ENCODE measurements around the gene COG7.
"Not testable (repeated sequence)": the region's sequence is repeated elsewhere in the genome, so short reads cannot be mapped to it uniquely, and the experiment has no call there.

COG7 gene

GRCh38 chr16:23385441-23385840 lies 67.5 kb downstream of the COG7 start:
- Histone ChIP-seq H3K4me1 (ENCODE audit: control insufficient read depth, insufficient read depth, low read length, poor library complexity, severe bottlenecking) (no peaks in the 10 kb centered on the region), H3K4me3 (ENCODE audit: extremely low read depth, insufficient read depth, low read length, poor library complexity, severe bottlenecking) (no peak overlapping the region), H3K27ac (ENCODE audit: low read depth, low read length, severe bottlenecking) (no peak overlapping the region), H3K9me3 (ENCODE audit: control insufficient read depth, low read length) (no peaks in the 10 kb centered on the region), H3K36me3 (ENCODE audit: control insufficient read depth, insufficient read depth, low read length) (peaks cover 13% of the 10 kb centered on the region)
- WGBS, 2 experiments (ENCODE audit: insufficient coverage in 2 of 2), result 88 to 96% methylated on average over 13 to 15 of the region's 15 CpGs

GRCh38 chr16:23384878-23385277 lies 68.1 kb downstream of the COG7 start:
- Histone ChIP-seq H3K4me3 (ENCODE audit: extremely low read depth, insufficient read depth, low read length, poor library complexity, severe bottlenecking) (no peak overlapping the region), H3K36me3 (ENCODE audit: control insufficient read depth, insufficient read depth, low read length) (peaks cover 11% of the 10 kb centered on the region), H3K9me3 (ENCODE audit: control insufficient read depth, low read length) (no peaks in the 10 kb centered on the region), H3K4me1 (ENCODE audit: control insufficient read depth, insufficient read depth, low read length, poor library complexity, severe bottlenecking) (no peaks in the 10 kb centered on the region), H3K27ac (ENCODE audit: low read depth, low read length, severe bottlenecking) (no peak overlapping the region)
- 93 to 98% methylated on average over 7 to 8 of the region's 10 CpGs for WGBS, 2 experiments (ENCODE audit: insufficient coverage in 2 of 2)

GRCh38 chr16:23383881-23384280 lies 69.1 kb downstream of the COG7 start:
- H3K36me3 ChIP-seq (ENCODE audit: control insufficient read depth, insufficient read depth, low read length), result peaks cover 4% of the 10 kb centered on the region
- no peak overlapping the region for H3K4me3 ChIP-seq (ENCODE audit: extremely low read depth, insufficient read depth, low read length, poor library complexity, severe bottlenecking)
- H3K4me1 ChIP-seq (ENCODE audit: control insufficient read depth, insufficient read depth, low read length, poor library complexity, severe bottlenecking), result no peaks in the 10 kb centered on the region
- WGBS, 2 experiments (ENCODE audit: insufficient coverage in 2 of 2), result 76 to 93% methylated on average over 3 of the region's 3 CpGs
- no peak overlapping the region for H3K27ac ChIP-seq (ENCODE audit: low read depth, low read length, severe bottlenecking)
- H3K9me3 ChIP-seq (ENCODE audit: control insufficient read depth, low read length), result no peaks in the 10 kb centered on the region

- no peak overlapping the region for H3K27ac ChIP-seq (ENCODE audit: low read depth, low read length, severe bottlenecking)
- 81 to 100% methylated on average over 1 to 6 of the region's 6 CpGs for WGBS, 2 experiments (ENCODE audit: insufficient coverage in 2 of 2)
- no peaks in the 10 kb centered on the region for H3K36me3 ChIP-seq (ENCODE audit: control insufficient read depth, insufficient read depth, low read length)
- H3K4me1 ChIP-seq (ENCODE audit: control insufficient read depth, insufficient read depth, low read length, poor library complexity, severe bottlenecking), result no peaks in the 10 kb centered on the region
- no peak overlapping the region for H3K4me3 ChIP-seq (ENCODE audit: extremely low read depth, insufficient read depth, low read length, poor library complexity, severe bottlenecking)
- H3K9me3 ChIP-seq (ENCODE audit: control insufficient read depth, low read length), result no peaks in the 10 kb centered on the region
Observed at GRCh38 chr16:23382279-23382678, 70.7 kb downstream of the COG7 start.

GRCh38 chr16:23381702-23382101 lies 71.3 kb downstream of the COG7 start:
- H3K4me3 ChIP-seq (ENCODE audit: extremely low read depth, insufficient read depth, low read length, poor library complexity, severe bottlenecking); H3K36me3 ChIP-seq (ENCODE audit: control insufficient read depth, insufficient read depth, low read length); H3K27ac ChIP-seq (ENCODE audit: low read depth, low read length, severe bottlenecking); H3K4me1 ChIP-seq (ENCODE audit: control insufficient read depth, insufficient read depth, low read length, poor library complexity, severe bottlenecking); H3K9me3 ChIP-seq (ENCODE audit: control insufficient read depth, low read length): not testable (repeated sequence)
- 84 to 93% methylated on average over 6 to 7 of the region's 9 CpGs for WGBS, 2 experiments (ENCODE audit: insufficient coverage in 2 of 2)

GRCh38 chr16:23380501-23380951 lies 72.5 kb downstream of the COG7 start:
- 87 to 94% methylated on average over 17 to 20 of the region's 20 CpGs for WGBS, 2 experiments (ENCODE audit: insufficient coverage in 2 of 2)
- Histone ChIP-seq H3K36me3 (ENCODE audit: control insufficient read depth, insufficient read depth, low read length) (no peaks in the 10 kb centered on the region), H3K27ac (ENCODE audit: low read depth, low read length, severe bottlenecking) (no peak overlapping the region)

GRCh38 chr16:23379707-23380106 lies 73.3 kb downstream of the COG7 start:
- H3K4me3 ChIP-seq (ENCODE audit: extremely low read depth, insufficient read depth, low read length, poor library complexity, severe bottlenecking), result no peak overlapping the region
- H3K27ac ChIP-seq (ENCODE audit: low read depth, low read length, severe bottlenecking), result no peak overlapping the region
- 88 to 89% methylated on average over 6 to 7 of the region's 10 CpGs for WGBS, 2 experiments (ENCODE audit: insufficient coverage in 2 of 2)
- H3K9me3 ChIP-seq (ENCODE audit: control insufficient read depth, low read length), result no peaks in the 10 kb centered on the region
- H3K36me3 ChIP-seq (ENCODE audit: control insufficient read depth, insufficient read depth, low read length), result no peaks in the 10 kb centered on the region
- H3K4me1 ChIP-seq (ENCODE audit: control insufficient read depth, insufficient read depth, low read length, poor library complexity, severe bottlenecking), result no peaks in the 10 kb centered on the region

More at GRCh38 chr16:23380501-23380951, 72.5 kb downstream of the COG7 start:
- Histone ChIP-seq H3K9me3 (ENCODE audit: control insufficient read depth, low read length) (no peaks in the 10 kb centered on the region), H3K4me1 (ENCODE audit: control insufficient read depth, insufficient read depth, low read length, poor library complexity, severe bottlenecking) (no peaks in the 10 kb centered on the region), H3K4me3 (ENCODE audit: extremely low read depth, insufficient read depth, low read length, poor library complexity, severe bottlenecking) (no peak overlapping the region)

GRCh38 chr16:23378921-23379320 lies 74.1 kb downstream of the COG7 start:
- Histone ChIP-seq H3K36me3 (ENCODE audit: control insufficient read depth, insufficient read depth, low read length) (no peaks in the 10 kb centered on the region), H3K4me1 (ENCODE audit: control insufficient read depth, insufficient read depth, low read length, poor library complexity, severe bottlenecking) (no peaks in the 10 kb centered on the region), H3K4me3 (ENCODE audit: extremely low read depth, insufficient read depth, low read length, poor library complexity, severe bottlenecking) (no peak overlapping the region), H3K27ac (ENCODE audit: low read depth, low read length, severe bottlenecking) (no peak overlapping the region), H3K9me3 (ENCODE audit: control insufficient read depth, low read length) (no peaks in the 10 kb centered on the region)
- 93 to 94% methylated on average over 3 to 5 of the region's 5 CpGs for WGBS, 2 experiments (ENCODE audit: insufficient coverage in 2 of 2)

- 78 to 88% methylated on average over 3 of the region's 8 CpGs for WGBS, 2 experiments (ENCODE audit: insufficient coverage in 2 of 2)
- no peaks in the 10 kb centered on the region for H3K36me3 ChIP-seq (ENCODE audit: control insufficient read depth, insufficient read depth, low read length)
- no peak overlapping the region for H3K27ac ChIP-seq (ENCODE audit: low read depth, low read length, severe bottlenecking)
- H3K4me3 ChIP-seq (ENCODE audit: extremely low read depth, insufficient read depth, low read length, poor library complexity, severe bottlenecking), result no peak overlapping the region
- H3K4me1 ChIP-seq (ENCODE audit: control insufficient read depth, insufficient read depth, low read length, poor library complexity, severe bottlenecking), result no peaks in the 10 kb centered on the region
- H3K9me3 ChIP-seq (ENCODE audit: control insufficient read depth, low read length), result no peaks in the 10 kb centered on the region
Observed at GRCh38 chr16:23378256-23378655, 74.7 kb downstream of the COG7 start.

GRCh38 chr16:23377071-23377931 lies 75.7 kb downstream of the COG7 start:
- WGBS, 2 experiments (ENCODE audit: insufficient coverage in 2 of 2), result 91 to 98% methylated on average over 5 to 6 of the region's 9 CpGs
- Histone ChIP-seq H3K4me3 (ENCODE audit: extremely low read depth, insufficient read depth, low read length, poor library complexity, severe bottlenecking) (no peak overlapping the region), H3K36me3 (ENCODE audit: control insufficient read depth, insufficient read depth, low read length) (no peaks in the 10 kb centered on the region), H3K4me1 (ENCODE audit: control insufficient read depth, insufficient read depth, low read length, poor library complexity, severe bottlenecking) (no peaks in the 10 kb centered on the region), H3K9me3 (ENCODE audit: control insufficient read depth, low read length) (no peaks in the 10 kb centered on the region), H3K27ac (ENCODE audit: low read depth, low read length, severe bottlenecking) (no peak overlapping the region)

GRCh38 chr16:23375643-23376042 lies 77.3 kb downstream of the COG7 start:
- H3K4me3 ChIP-seq (ENCODE audit: extremely low read depth, insufficient read depth, low read length, poor library complexity, severe bottlenecking), result no peak overlapping the region
- H3K36me3 ChIP-seq (ENCODE audit: control insufficient read depth, insufficient read depth, low read length), result no peaks in the 10 kb centered on the region
- 92 to 93% methylated on average over 7 of the region's 7 CpGs for WGBS, 2 experiments (ENCODE audit: insufficient coverage in 2 of 2)
- H3K27ac ChIP-seq (ENCODE audit: low read depth, low read length, severe bottlenecking), result no peak overlapping the region
- H3K9me3 ChIP-seq (ENCODE audit: control insufficient read depth, low read length), result no peaks in the 10 kb centered on the region
- H3K4me1 ChIP-seq (ENCODE audit: control insufficient read depth, insufficient read depth, low read length, poor library complexity, severe bottlenecking), result no peaks in the 10 kb centered on the region

Measured in mesodermal cell (in vitro differentiated cells).